ENCODE results near the gene DNAL4. TPM values are rescaled to one million over a fixed set of nuclear protein-coding genes. Genes with fewer than 3 reads are reported as not detected.

The DNAL4 gene
- total and polyA plus RNA-seq, 2 of the 4 experiments (the other 2 are of a cell fraction): 6.1 to 12.1 TPM

- TF ChIP-seq MAZ (IDR thresholded peaks at IDR 0.05; ENCODE audit: borderline replicate concordance, low read depth, low read length): peak; percentile 53; the same call in 1 of the 2 replicates
These were observed 8.8 kb upstream of the DNAL4 start (continued) for GRCh38 chr22:38802671-38803121.

- WGBS, 2 experiments (ENCODE audit: extremely low coverage in 2 of 2, insufficient read length in 1 of 2): 60% methylated on average over 2 of the region's 6 CpGs; no CpG with 5 or more reads in 1 of the 2 experiments
- H2AFZ ChIP-seq (replicated peaks; ENCODE audit: low read length, poor library complexity): peak overlapping the region; percentile 63
- H3K4ac ChIP-seq (ENCODE audit: low read depth, low read length): no peak overlapping the region
- in situ Hi-C loops (cut with MboI; ENCODE audit: low sequenced_read_pairs) (no loop called here), intact Hi-C loops (cut with micrococcal nuclease) (no loop called here), dilution Hi-C loops (cut with HindIII; ENCODE audit: low sequenced_read_pairs, unreplicated experiment) (no loop called here)
- no peak overlapping the region for H3K4me2 ChIP-seq (ENCODE audit: low read depth, low read length)
- POLR2A ChIA-PET (ENCODE audit: unreplicated experiment): no interaction called here
- no peaks in the 10 kb centered on the region for H3K79me1 ChIP-seq (ENCODE audit: low read depth in 1 of 2, low read length in 2 of 2)
- H4K8ac ChIP-seq (ENCODE audit: low read depth in 2 of 2, low read length in 2 of 2): no peak overlapping the region
- H3K9ac ChIP-seq (ENCODE audit: low read depth, low read length): no peak overlapping the region
- no peak overlapping the region for H3K18ac ChIP-seq (ENCODE audit: low read depth, low read length)
- CTCF ChIA-PET: no interaction called here
- peaks cover 10% of the 10 kb centered on the region for H3K27me3 ChIP-seq (ENCODE audit: control insufficient read depth, insufficient read depth, low read length)
- H3K36me3 ChIP-seq (ENCODE audit: control insufficient read depth, insufficient read depth, low read length): no peaks in the 10 kb centered on the region
- H3K14ac ChIP-seq (replicated peaks; ENCODE audit: low read depth, low read length): no peak overlapping the region
- no peak overlapping the region for H3K56ac ChIP-seq (ENCODE audit: extremely low read depth, insufficient read depth, low read length)
- 0 out of 2 replicates have a peak, but pooled peaks cover 2% of the 10 kb centered on the region for H3K4me1 ChIP-seq (ENCODE audit: control insufficient read depth, insufficient read depth, low read length)
- no peak overlapping the region for H3K4me3 ChIP-seq (ENCODE audit: insufficient read depth, low read depth, low read length)
- no peak overlapping the region for H2AK9ac ChIP-seq (replicated peaks; ENCODE audit: low read depth, low read length, poor library complexity)
- H3K27ac ChIP-seq (ENCODE audit: insufficient read depth, low read length): no peak overlapping the region
- H2BK15ac ChIP-seq (ENCODE audit: low read depth, low read length): no peak overlapping the region
- no peak overlapping the region for H2AK5ac ChIP-seq (ENCODE audit: low read depth, low read length)
- no TSS peak for BruUV-seq (replicated peaks)
- ATAC-seq (ENCODE audit: low read depth): no peak
- no peak overlapping the region for H4K5ac ChIP-seq (ENCODE audit: low read depth, low read length)
- H4K91ac ChIP-seq (ENCODE audit: insufficient read depth, low read depth, low read length): no peak overlapping the region
- H2BK5ac ChIP-seq (ENCODE audit: low read depth, low read length, poor library complexity, severe bottlenecking): no peak overlapping the region
- no peak overlapping the region for H2BK20ac ChIP-seq (ENCODE audit: low read depth, low read length)
- peak; percentile 37 for DNase-seq
- H3K9me3 ChIP-seq (ENCODE audit: control insufficient read depth, insufficient read depth, low read length): peaks cover 4% of the 10 kb centered on the region; the same call in 1 of the 2 replicates
- no peak overlapping the region for H3K23ac ChIP-seq (ENCODE audit: low read depth, low read length)
- H2BK120ac ChIP-seq (ENCODE audit: low read depth, low read length): no peak overlapping the region
- no peaks in the 10 kb centered on the region for H3K9me1 ChIP-seq (ENCODE audit: insufficient read depth, low read length)
- H4K20me1 ChIP-seq (ENCODE audit: insufficient read depth, low read length): no peaks in the 10 kb centered on the region
- no peak for TF ChIP-seq CHD1 (IDR thresholded peaks at IDR 0.05; ENCODE audit: low read depth, low read length)
- TF ChIP-seq CTCF (conservative IDR thresholded peaks at IDR 0.05; ENCODE audit: low read depth, low read length): no peak
- TF ChIP-seq RFX5 (IDR thresholded peaks at IDR 0.05; ENCODE audit: low read depth, low read length): no peak
- no peak for TF ChIP-seq USF2 (IDR thresholded peaks at IDR 0.05; ENCODE audit: low read depth, low read length)
- TF ChIP-seq BHLHE40 (IDR thresholded peaks at IDR 0.05; ENCODE audit: low read depth, low read length): no peak
- TF ChIP-seq RAD21 (IDR thresholded peaks at IDR 0.05; ENCODE audit: low read length): no peak
- TF ChIP-seq ELK1 (IDR thresholded peaks at IDR 0.05; ENCODE audit: borderline replicate concordance, low read depth, low read length): no peak
- no peak for TF ChIP-seq POLR2A (IDR thresholded peaks at IDR 0.05; ENCODE audit: low read depth, low read length)
- no peak for TF ChIP-seq CEBPB (IDR thresholded peaks at IDR 0.05; ENCODE audit: low read depth, low read length)
- no peak for TF ChIP-seq MAFK (IDR thresholded peaks at IDR 0.05; ENCODE audit: low read depth, low read length)
- TF ChIP-seq NFE2L2 (IDR thresholded peaks at IDR 0.05; ENCODE audit: low read depth, low read length): no peak
- TF ChIP-seq RCOR1 (IDR thresholded peaks at IDR 0.05; ENCODE audit: insufficient replicate concordance, low read length): no peak
These were observed 5.5 kb upstream of the DNAL4 start for GRCh38 chr22:38799265-38800002.
